CD4-positive, alpha-beta T cell treated with Interferon alpha-2 for 1 hour (primary cell): ENCODE measurements around the gene IGSF21.
"Not testable (repeated sequence)": the region's sequence is repeated elsewhere in the genome, so short reads cannot be mapped to it uniquely, and the experiment has no call there.

Experiments used
- DNase-seq, 2 donors: peaks; one replicate each; pipeline ENCODE4 v3.0.0-alpha.2; 2020 to 2022

The IGSF21 gene

GRCh38 chr1:18147672-18148071 lies 40.1 kb downstream of the IGSF21 start:
- no peak for DNase-seq

GRCh38 chr1:18148461-18148860 lies 40.9 kb downstream of the IGSF21 start:
- no peak for DNase-seq

GRCh38 chr1:18149027-18149641 lies 41.5 kb downstream of the IGSF21 start:
- DNase-seq: no peak

DNA sequence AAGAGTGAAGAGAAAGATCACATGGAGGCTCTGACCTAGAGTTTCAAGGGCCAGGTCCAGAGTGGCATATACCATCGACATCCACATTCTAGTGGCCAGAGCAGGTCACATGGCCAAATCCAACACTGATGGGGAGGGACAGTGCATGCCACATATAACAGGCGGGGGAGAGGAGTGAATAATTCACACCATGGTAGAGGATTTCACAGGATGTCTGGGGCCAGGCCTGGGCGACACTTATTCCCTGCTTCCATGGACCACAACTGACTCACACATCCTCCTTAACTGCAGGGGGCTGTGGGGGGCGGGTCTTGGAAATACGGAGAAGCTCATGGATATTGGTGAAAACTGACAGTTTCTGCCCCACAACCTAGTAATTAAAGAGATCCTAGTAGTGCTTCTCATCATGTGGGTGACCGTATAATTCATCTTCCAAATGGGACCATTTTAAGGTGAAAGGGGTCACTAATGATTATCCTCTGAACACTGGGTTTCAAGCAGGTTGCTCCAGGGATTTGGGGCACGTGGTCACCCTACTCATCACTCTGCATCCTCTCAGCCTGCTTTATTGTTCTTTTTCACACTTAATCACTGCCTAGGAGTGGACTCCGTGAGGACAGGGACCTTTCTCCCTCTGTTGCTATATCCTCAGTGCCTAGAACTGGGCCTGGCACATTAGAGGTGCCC lies 44.0 kb downstream of the IGSF21 start:
- no peak for DNase-seq

DNA sequence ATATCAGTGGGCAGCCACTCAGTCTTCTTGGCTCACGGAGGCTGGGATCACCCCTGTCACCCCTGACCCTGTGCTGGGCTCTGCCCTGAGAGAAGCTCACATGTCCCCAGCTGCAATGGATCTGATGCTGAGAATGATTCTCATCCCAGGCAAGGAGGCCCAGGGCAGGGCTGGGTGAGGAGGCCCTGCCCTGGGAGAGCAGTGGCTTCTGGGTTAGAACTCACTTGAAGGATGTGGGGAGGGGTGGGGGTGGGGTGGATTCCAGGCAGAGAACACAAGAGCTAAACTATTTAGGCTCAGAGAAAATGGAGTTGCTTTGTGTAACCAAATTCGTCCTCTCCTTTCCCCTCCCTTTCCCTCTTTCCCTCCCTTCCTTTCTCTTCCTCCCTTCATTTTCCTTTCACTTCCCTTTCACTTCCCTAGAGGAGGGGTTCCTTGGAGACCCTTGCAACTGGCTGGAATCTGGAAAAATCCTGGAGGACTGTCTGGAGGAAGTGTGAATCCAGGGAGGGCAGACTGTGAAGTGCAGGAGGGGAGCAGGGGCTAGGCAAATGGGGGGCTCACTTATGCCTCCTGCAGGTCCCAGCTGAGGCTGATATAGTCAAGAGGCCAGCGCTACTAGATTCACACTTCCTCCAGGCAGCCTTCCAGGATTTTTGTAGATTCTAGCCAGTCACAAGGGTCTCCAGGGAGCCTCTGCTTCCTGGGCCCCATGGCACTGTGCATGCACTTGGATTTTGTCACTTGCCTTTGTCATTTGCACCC lies 47.0 kb downstream of the IGSF21 start:
- DNase-seq: no peak

GRCh38 chr1:18155881-18156385 lies 48.3 kb downstream of the IGSF21 start:
- no peak for DNase-seq

- DNase-seq: no peak
Observed at GRCh38 chr1:18157352-18157751, 49.8 kb downstream of the IGSF21 start.

DNA sequence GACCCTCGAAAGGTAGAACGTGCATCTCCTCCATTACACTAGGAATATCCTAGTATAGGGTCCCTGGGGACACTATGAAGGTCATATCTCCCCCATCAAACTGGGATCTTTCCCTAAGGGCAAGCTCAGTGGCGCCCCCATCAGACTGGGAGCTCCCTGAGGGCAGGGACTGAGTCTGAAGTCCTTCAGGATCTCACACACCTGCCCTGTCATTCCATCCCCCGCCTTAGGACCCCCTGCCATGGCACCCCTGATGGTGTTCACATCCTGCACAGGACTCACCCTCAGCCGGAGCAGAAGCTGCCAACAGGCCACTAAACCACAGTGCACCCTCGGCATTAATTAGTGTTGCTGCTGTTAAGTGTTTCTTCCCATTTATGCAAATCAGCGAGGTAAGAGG lies 50.4 kb downstream of the IGSF21 start:
- no peak for DNase-seq

- DNase-seq: no peak
Observed at GRCh38 chr1:18158714-18159113, 51.1 kb downstream of the IGSF21 start.

GRCh38 chr1:18160290-18160942 lies 52.8 kb downstream of the IGSF21 start:
- DNase-seq: peak; percentile 15 to 33

DNA sequence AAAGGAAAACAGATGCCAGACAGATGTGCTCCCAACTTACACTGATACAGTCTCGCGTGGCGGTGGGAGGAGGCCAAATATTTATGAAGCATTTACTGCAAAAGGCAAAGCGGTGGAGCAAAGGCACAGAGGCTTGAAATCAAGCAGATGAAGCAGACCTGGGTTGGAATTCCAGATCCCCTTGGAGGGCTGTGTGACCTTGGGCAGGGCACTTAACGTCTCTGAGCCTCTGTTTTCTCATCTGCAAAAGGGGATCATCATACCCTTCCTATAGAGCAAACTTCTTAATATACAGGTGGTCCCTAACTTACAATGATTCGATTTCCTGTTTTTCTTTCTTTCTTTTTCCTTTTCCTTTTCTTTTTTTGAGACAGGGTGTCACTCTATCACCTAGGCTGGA lies 54.1 kb downstream of the IGSF21 start:
- DNase-seq: no peak

- DNase-seq: not testable (repeated sequence)
Observed at GRCh38 chr1:18165640-18166039, 58.0 kb downstream of the IGSF21 start.

DNA sequence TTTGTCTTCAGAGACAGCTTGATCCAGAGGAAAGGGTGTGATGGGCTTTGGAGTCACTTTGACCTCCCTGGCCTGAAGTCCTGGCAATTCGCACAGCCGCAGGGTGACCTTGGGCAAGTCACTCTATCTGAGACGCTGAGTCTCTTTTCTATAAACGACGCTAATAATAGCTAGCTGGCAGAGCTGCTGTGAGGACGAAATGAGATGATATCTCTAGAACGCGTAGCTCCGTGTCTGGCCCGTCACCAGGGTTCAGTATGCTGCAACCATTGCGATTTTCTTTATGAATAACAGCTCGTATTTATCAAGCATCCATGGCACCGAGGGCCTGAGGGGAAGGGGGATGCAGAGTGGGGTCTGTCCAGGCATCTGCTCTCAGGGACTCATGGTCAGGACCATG lies 58.7 kb downstream of the IGSF21 start:
- DNase-seq: no peak

DNA sequence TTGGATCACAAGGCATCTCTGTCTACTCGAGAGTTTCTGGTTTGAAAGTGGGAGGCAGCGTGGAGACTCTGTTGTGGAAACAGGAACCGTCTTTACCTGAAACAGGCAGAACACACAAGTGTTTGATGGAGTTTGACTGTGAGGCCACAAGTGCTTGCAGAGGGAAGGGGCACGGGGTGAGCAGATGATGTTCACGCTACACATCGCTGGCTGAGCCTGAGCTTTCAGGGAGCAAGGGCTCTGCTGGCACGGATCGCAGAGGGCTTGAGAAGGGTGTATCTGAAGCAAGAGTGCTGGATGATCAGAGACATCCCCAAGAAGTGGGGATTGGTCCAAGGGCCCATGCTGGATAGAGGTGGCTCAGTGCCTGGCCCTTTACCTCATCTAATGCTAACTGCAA lies 59.3 kb downstream of the IGSF21 start:
- no peak for DNase-seq

DNA sequence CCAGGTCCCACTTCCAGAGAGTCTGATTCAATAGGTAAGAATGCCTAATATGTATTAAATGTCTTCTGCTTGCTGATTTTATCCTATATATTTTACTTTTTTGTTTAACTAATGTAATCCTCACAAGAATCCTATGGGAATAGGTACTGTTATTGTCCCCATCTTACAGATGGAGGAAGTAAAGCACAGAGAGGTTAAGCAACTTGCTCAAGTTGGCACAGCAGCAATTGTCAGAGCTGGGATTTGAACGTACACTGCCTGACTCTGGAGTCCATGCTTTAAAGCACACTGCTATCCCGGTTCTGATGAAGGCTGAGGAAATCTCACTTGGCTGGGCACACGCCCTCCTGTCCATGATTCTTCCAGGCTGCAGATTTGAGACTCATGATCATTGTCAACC lies 62.8 kb downstream of the IGSF21 start:
- DNase-seq: no peak

DNA sequence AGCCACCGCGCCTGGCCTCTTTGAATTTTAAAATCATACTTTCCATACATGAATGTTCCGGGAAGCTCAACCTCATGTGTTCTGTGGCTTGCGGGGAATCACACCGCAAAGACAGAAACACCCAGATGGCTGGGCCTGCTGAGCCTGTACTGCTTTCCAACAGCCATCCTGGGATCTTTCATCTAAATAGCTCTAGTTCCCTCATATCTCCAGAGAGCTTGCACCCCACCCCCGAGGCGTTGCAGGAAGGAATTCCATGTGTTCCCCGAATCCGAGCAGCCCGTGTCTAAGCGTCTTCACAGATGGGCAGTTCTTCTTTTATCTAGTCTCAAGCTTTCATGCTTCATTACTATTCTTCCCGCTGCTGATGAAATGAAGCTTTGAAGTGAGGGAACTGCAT lies 66.4 kb downstream of the IGSF21 start:
- no peak for DNase-seq

GRCh38 chr1:18175051-18175450 lies 67.5 kb downstream of the IGSF21 start:
- DNase-seq: no peak

GRCh38 chr1:18175530-18176377 lies 68.2 kb downstream of the IGSF21 start:
- DNase-seq: no peak

- DNase-seq: no peak
Observed at GRCh38 chr1:18176619-18177018, 69.0 kb downstream of the IGSF21 start.

DNA sequence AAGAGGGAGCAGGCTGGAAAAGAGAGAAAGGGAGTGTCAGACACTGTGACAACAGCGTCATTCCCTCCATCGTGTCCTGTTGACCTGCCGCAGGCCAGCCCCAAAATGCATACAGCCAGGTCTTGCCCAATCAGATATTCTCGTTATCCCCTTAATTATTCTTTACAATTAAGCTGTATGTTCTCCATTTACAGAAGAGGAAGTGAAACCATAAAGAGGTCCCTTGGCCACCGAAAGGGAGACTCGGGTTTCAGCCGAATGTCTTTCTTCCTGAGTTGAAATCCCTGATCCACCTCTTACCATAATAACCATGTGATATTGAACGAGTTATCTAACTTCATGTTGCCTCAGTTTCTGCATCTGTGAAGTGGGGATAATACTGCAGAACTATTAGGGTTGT lies 70.5 kb downstream of the IGSF21 start:
- DNase-seq: no peak

DNA sequence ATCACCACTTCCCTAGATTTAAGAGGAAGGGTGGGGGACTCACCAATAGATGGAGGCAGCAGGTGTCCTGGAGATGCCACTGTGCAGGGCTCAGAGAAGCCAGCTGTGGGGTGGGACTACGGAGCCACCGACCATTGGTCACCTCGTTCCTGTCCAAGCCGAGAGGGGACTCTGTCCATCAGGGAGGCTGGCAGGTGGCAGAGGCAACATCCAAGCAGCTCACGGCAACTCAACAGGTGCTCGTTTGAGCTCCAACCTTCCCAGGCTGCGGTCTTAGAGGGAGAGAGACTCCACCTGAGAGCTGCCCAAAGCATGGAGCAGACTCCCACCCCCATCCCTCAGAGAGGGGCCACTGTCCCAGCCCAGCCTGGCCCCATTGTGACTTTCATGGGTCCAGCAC lies 71.4 kb downstream of the IGSF21 start:
- DNase-seq: no peak

DNA sequence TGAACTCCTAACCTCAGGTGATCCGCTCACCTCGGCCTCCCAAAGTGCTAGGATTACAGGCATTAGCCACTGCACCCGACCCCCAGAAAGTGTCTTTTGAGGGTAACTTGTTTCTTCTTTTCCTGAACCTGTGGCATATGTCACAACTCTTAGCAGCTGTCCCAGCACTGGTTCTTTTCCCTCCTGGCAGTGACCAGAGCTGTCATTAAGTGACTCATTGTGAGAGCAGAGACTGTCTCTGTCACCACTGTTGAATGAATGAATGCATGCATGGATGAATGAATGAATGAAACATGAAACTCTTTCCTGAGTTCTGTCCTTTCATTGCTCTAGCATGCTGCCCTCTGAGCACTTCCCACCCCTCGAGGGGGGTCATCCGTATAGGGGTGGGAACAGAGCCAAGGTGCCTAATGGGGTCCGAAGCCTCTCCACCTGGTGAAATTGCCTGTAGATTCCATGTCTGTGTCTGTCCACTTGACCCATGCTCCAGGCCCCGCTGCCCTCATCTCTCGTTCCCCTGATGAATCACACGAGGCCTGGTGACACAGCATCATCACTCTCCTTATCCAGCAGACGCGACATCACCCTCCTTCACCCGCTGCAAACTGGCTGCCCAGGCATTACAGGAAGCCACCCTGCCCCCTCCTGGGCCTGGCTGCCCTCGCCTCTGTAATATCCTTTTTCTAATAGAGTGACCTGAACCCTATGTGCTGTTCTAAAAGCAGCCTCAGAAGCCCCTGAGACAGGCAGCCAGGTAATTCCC lies 75.0 kb downstream of the IGSF21 start:
- DNase-seq: no peak
